ENCODE results near the gene SYMPK. TPM values are rescaled to one million over a fixed set of nuclear protein-coding genes. Genes with fewer than 3 reads are reported as not detected.

SYMPK gene
- total RNA-seq, 2 experiments from 2014 or later: 84.4 to 118 TPM

DNA sequence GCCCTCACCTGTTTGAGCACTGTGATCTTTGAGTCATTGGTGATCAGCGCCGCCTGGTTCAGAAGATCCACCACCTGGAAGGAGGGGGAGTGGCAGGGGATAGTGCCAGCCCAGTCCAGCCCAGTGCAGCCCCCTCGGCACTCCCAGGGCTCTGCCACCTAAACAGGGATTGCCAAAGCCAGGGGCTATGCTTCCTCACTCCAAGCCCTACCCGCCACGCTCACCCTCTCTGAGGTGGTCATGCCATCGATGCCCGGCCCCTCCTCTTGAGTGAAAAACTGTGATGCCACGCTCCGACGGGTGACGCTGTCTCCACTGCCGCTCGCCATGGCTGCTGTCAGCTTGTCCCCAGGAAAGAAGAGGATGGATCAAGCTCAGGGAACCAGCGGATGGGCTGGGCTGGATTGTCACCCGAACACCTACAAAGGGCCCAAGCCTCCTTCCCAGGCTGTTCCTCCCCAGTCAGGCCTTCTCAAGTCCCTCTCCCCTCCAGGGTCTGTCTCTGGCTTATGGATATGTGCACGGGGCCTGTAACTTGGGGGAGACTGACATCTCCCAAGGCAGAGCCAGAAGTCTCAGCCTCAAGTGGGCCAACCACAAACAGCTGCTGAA lies 8.7 kb downstream of the SYMPK start:
- H3K4me3 ChIP-seq (ENCODE audit: low read depth, low read length, poor library complexity, severe bottlenecking): no peak overlapping the region
- ChIA-PET POLR2A (no interaction called here), CTCF (ENCODE audit: unreplicated experiment) (no interaction called here)
- H4K20me1 ChIP-seq (ENCODE audit: insufficient read depth, low read length): no peaks in the 10 kb centered on the region
- no peak overlapping the region for H3K4me2 ChIP-seq (ENCODE audit: low read length)
- TF ChIP-seq EZH2phosphoT487 (IDR thresholded peaks at IDR 0.05; ENCODE audit: borderline replicate concordance, low read depth, low read length) (no peak), CTCF (conservative IDR thresholded peaks at IDR 0.05; ENCODE audit: low read length) (no peak)
- intact Hi-C loops (cut with micrococcal nuclease; ENCODE audit: unreplicated experiment): no loop called here
- no peaks in the 10 kb centered on the region for H3K9me3 ChIP-seq (ENCODE audit: low read length)
- BruUV-seq (replicated peaks): no TSS peak
- no peaks in the 10 kb centered on the region for H3K4me1 ChIP-seq (ENCODE audit: insufficient read depth, low read length, poor library complexity, severe bottlenecking)
- H3K9me2 ChIP-seq (ENCODE audit: insufficient read depth, low read length): no peaks in the 10 kb centered on the region
- peaks cover 14% of the 10 kb centered on the region; the same call in 1 of the 2 replicates for H3K79me2 ChIP-seq (ENCODE audit: insufficient read depth, low read depth, low read length)
- no peak overlapping the region for H3K27ac ChIP-seq (ENCODE audit: low read depth, low read length, poor library complexity, severe bottlenecking)
- no peak overlapping the region for H2AFZ ChIP-seq (ENCODE audit: low read length)
- peaks cover 82% of the 10 kb centered on the region for H3K36me3 ChIP-seq (ENCODE audit: insufficient read depth, low read length)
- no peak for DNase-seq (ENCODE audit: low spot score)

DNA sequence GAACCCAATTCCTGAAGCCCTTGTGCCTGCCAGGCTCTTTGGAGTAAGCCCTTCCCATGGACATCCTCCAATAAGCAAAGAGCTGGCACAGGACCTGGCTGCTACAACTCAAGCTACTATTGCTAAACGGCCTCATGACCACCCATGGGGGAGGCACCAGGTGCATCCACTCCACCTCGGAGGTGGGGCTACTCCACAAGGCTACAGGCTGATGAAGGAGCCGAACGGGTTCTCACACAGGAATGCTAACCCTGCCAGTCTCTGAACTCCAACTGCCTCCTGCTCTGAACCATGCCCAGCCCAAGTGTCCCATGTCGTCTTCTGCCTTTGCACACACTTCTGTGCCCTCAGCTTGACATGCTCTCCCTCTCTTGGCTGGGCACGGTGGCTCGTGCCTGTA lies 10.0 kb downstream of the SYMPK start:
- intact Hi-C loops (cut with micrococcal nuclease; ENCODE audit: unreplicated experiment): no loop called here

DNA sequence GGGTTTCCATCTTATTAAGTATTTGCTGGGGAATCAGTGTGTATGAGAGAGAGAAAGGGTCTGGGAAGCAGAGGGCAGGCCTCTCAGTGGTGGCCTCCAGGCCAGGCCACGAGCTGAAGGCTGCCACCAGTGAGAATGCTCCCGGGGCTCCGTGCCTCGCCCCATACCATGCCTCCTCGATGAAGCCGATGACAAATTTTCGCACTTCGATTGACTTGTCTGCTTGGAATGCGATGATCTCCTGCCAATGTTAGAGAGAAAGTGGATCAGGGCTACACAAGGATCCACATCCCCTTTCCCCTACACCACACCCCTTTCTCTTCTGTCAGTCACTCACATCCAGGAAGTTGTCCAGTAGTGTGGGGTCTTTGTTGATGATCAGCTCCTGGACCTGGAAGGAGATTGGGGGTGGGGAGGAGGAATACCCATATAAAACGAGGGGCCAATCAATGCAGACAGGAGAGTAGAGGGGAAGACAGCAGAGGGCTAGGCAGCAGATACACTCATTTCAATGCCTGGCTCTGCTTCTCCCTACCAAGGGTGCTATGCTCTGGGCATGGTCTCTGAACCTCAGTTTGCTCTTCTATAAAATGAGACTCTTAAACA lies 10.7 kb downstream of the SYMPK start:
- Histone ChIP-seq H2AFZ (ENCODE audit: low read length) (no peak overlapping the region), H3K27ac (ENCODE audit: low read depth, low read length, poor library complexity, severe bottlenecking) (no peak overlapping the region), H4K20me1 (ENCODE audit: insufficient read depth, low read length) (no peaks in the 10 kb centered on the region), H3K36me3 (ENCODE audit: insufficient read depth, low read length) (peaks cover 87% of the 10 kb centered on the region), H3K9me2 (ENCODE audit: insufficient read depth, low read length) (no peaks in the 10 kb centered on the region), H3K79me2 (ENCODE audit: insufficient read depth, low read depth, low read length) (peaks cover 8% of the 10 kb centered on the region; the same call in 1 of the 2 replicates), H3K4me2 (ENCODE audit: low read length) (no peak overlapping the region), H3K4me3 (ENCODE audit: low read depth, low read length, poor library complexity, severe bottlenecking) (no peak overlapping the region), H3K9me3 (ENCODE audit: low read length) (no peaks in the 10 kb centered on the region), H3K4me1 (ENCODE audit: insufficient read depth, low read length, poor library complexity, severe bottlenecking) (no peaks in the 10 kb centered on the region)
- TF ChIP-seq CTCF (conservative IDR thresholded peaks at IDR 0.05; ENCODE audit: low read length) (no peak), EZH2phosphoT487 (IDR thresholded peaks at IDR 0.05; ENCODE audit: borderline replicate concordance, low read depth, low read length) (no peak)
- DNase-seq (ENCODE audit: low spot score): no peak
- ChIA-PET CTCF (ENCODE audit: unreplicated experiment) (no interaction called here), POLR2A (no interaction called here)
- intact Hi-C loops (cut with micrococcal nuclease; ENCODE audit: unreplicated experiment): no loop called here
- BruUV-seq (replicated peaks): no TSS peak

More for the DNA sequence above, 10.0 kb downstream of the SYMPK start:
- H3K4me1 ChIP-seq (ENCODE audit: insufficient read depth, low read length, poor library complexity, severe bottlenecking): no peaks in the 10 kb centered on the region
- ChIA-PET CTCF (ENCODE audit: unreplicated experiment) (no interaction called here), POLR2A (interaction anchor here (0.7 kb wide), 1 partner anchor 23 kb away, joined by 3 read pairs; no protein-coding TSS in a partner anchor)
- no peak for DNase-seq (ENCODE audit: low spot score)
- no peak overlapping the region for H3K27ac ChIP-seq (ENCODE audit: low read depth, low read length, poor library complexity, severe bottlenecking)
- no TSS peak for BruUV-seq (replicated peaks)
- no peak overlapping the region for H2AFZ ChIP-seq (ENCODE audit: low read length)
- H3K36me3 ChIP-seq (ENCODE audit: insufficient read depth, low read length): peaks cover 82% of the 10 kb centered on the region
- H3K4me3 ChIP-seq (ENCODE audit: low read depth, low read length, poor library complexity, severe bottlenecking): no peak overlapping the region
- H3K9me3 ChIP-seq (ENCODE audit: low read length): no peaks in the 10 kb centered on the region
- H4K20me1 ChIP-seq (ENCODE audit: insufficient read depth, low read length): no peaks in the 10 kb centered on the region
- H3K79me2 ChIP-seq (ENCODE audit: insufficient read depth, low read depth, low read length): peaks cover 8% of the 10 kb centered on the region; the same call in 1 of the 2 replicates
- H3K4me2 ChIP-seq (ENCODE audit: low read length): no peak overlapping the region
- no peak for TF ChIP-seq EZH2phosphoT487 (IDR thresholded peaks at IDR 0.05; ENCODE audit: borderline replicate concordance, low read depth, low read length)
- no peaks in the 10 kb centered on the region for H3K9me2 ChIP-seq (ENCODE audit: insufficient read depth, low read length)

Measured in OCI-LY7 (cell line).